SK-N-SH (cell line): ENCODE measurements around the gene BAD. TPM values are rescaled to one million over a fixed set of nuclear protein-coding genes. Genes with fewer than 3 reads are reported as not detected.

Experiments
- CTCF ChIA-PET: fragments of 300-600, 350-600 bp; formaldehyde crosslinking; extraction: SDS; loops from one replicate; lab custom pipeline; 2021; lab: Yijun Ruan, JAX
- POLR2A ChIA-PET: fragments of 350-600 bp; sonication (Branson Sonifier 250); formaldehyde crosslinking; extraction: SDS; loops from one replicate; lab custom pipeline; 2020; ENCODE audit warnings: antibody characterized with exemption, inconsistent platforms; lab: Yijun Ruan, JAX
- DNase-seq: peaks from one replicate; pipeline ENCODE4 v3.0.0; 2012
- H2AFZ ChIP-seq: fragments of 200-600 bp; sonication (generic); 2 replicates; pipeline ENCODE4 v1.8.1; 2016; ENCODE audit warnings: antibody characterized with exemption, mild to moderate bottlenecking, low read depth
- H3F3A ChIP-seq: fragments of 200-600 bp; sonication (generic); replicated peaks from 2 replicates; pipeline ENCODE3; 2016; ENCODE audit warnings: antibody characterized with exemption, mild to moderate bottlenecking; ENCODE audit not compliant: insufficient read depth
- H3K27ac ChIP-seq, 2 experiments: fragments of 200-500 bp in 1 of 2; fragments of 200-600 bp in 1 of 2; sonication (Bioruptor generic) in 1 of 2; sonication (generic), shearing (Covaris generic) in 1 of 2; 2 replicates each; pipeline versions ENCODE4 v1.5.1 to v1.6.1; 2014 to 2016; ENCODE audit warnings: low read depth in 2 of 2, inconsistent platforms in 1 of 2, low read length in 1 of 2, mild to moderate bottlenecking in 1 of 2, mixed read lengths in 1 of 2
- H3K27me3 ChIP-seq: fragments of 200-600 bp; sonication (generic), shearing (Covaris generic); 2 replicates; pipeline ENCODE4 v1.6.1; 2016; ENCODE audit warnings: mixed run types; ENCODE audit not compliant: insufficient read depth
- H3K36me3 ChIP-seq, 2 experiments: fragments of 200-500 bp in 1 of 2; fragments of 200-600 bp in 1 of 2; sonication (Bioruptor generic) in 1 of 2; sonication (generic) in 1 of 2; replicated peaks in 1 of 2; 2 replicates each; pipeline versions ENCODE3 to v1.5.1; 2014 to 2016; ENCODE audit warnings: low read length in 1 of 2, mild to moderate bottlenecking in 1 of 2; ENCODE audit not compliant: insufficient read depth in 2 of 2, control insufficient read depth in 1 of 2
- H3K4me1 ChIP-seq, 2 experiments: fragments of 200-500 bp in 1 of 2; fragments of 200-600 bp in 1 of 2; sonication (Bioruptor generic) in 1 of 2; sonication (generic), shearing (Covaris generic) in 1 of 2; 2 replicates each; pipeline versions ENCODE4 v1.5.1 to v1.6.1; 2014 to 2016; ENCODE audit warnings: low read depth in 1 of 2, low read length in 1 of 2, mixed run types in 1 of 2; ENCODE audit not compliant: insufficient read depth in 2 of 2, control insufficient read depth in 1 of 2
- H3K4me2 ChIP-seq: fragments of 200-600 bp; sonication (generic), shearing (Covaris generic); 2 replicates; pipeline ENCODE4 v1.6.1; 2017; ENCODE audit warnings: mixed run types
- H3K4me3 ChIP-seq, 2 experiments: fragments of 200-500 bp in 1 of 2; fragments of 200-600 bp in 1 of 2; sonication (Bioruptor generic) in 1 of 2; sonication (generic), shearing (Covaris generic) in 1 of 2; 2 replicates each; pipeline versions ENCODE4 v1.5.1 to v1.8.1; 2014 to 2016; ENCODE audit warnings: low read depth in 2 of 2, inconsistent platforms in 1 of 2, low read length in 1 of 2, mild to moderate bottlenecking in 1 of 2, mixed read lengths in 1 of 2, moderate library complexity in 1 of 2
- H3K79me2 ChIP-seq: fragments of 200-600 bp; sonication (generic); 2 replicates; pipeline ENCODE4 v1.8.1; 2017; ENCODE audit warnings: mild to moderate bottlenecking; ENCODE audit not compliant: insufficient read depth
- H3K9ac ChIP-seq: fragments of 200-600 bp; sonication (generic); 2 replicates; pipeline ENCODE4 v1.6.1; 2017; ENCODE audit warnings: mixed run types
- H3K9me2 ChIP-seq: fragments of 200-600 bp; sonication (generic); 2 replicates; pipeline ENCODE4 v1.6.1; 2017; ENCODE audit warnings: mixed run types
- H3K9me3 ChIP-seq: fragments of 200-600 bp; sonication (generic); 2 replicates; pipeline ENCODE4 v1.6.1; 2017; ENCODE audit warnings: mixed run types, mild to moderate bottlenecking, moderate library complexity
- H4K20me1 ChIP-seq: fragments of 200-600 bp; sonication (generic); 2 replicates; pipeline ENCODE4 v1.6.1; 2017; ENCODE audit warnings: mild to moderate bottlenecking, mixed run types; ENCODE audit not compliant: insufficient read depth
- EP300 ChIP-seq, 2 experiments: IDR thresholded peaks; 2 replicates each; pipeline versions ENCODE4 v1.4.0 to v1.6.1; 2012; ENCODE audit warnings: borderline replicate concordance in 1 of 2, low read depth in 1 of 2, low read length in 1 of 2
- FOSL2 ChIP-seq: IDR thresholded peaks from 2 replicates; pipeline ENCODE4 v1.4.0; 2012; ENCODE audit warnings: low read depth, mild to moderate bottlenecking, moderate library complexity, borderline replicate concordance
- FOXM1 ChIP-seq: IDR thresholded peaks from 2 replicates; pipeline ENCODE4 v1.4.0; 2012; ENCODE audit warnings: low read depth, mild to moderate bottlenecking
- GATA2 ChIP-seq: sonication (generic); formaldehyde crosslinking; IDR thresholded peaks from 2 replicates; pipeline ENCODE4 v1.5.0; 2020; ENCODE audit warnings: mild to moderate bottlenecking, missing genetic modification reagents
- IRF3 ChIP-seq: fragments of 150-350 bp; IDR thresholded peaks from 2 replicates; pipeline ENCODE4 v1.6.1; 2016; ENCODE audit warnings: mild to moderate bottlenecking, low read depth, low read length
- JUND ChIP-seq: IDR thresholded peaks from 2 replicates; pipeline ENCODE4 v1.4.0; 2012
- MEF2A ChIP-seq: IDR thresholded peaks from 2 replicates; pipeline ENCODE4 v1.4.0; 2012; ENCODE audit warnings: low read depth, borderline replicate concordance
- PBX3 ChIP-seq: IDR thresholded peaks from 2 replicates; pipeline ENCODE4; 2012
- RCOR1 ChIP-seq: fragments of 150-350 bp; IDR thresholded peaks from 2 replicates; pipeline ENCODE4 v1.6.1; 2017; ENCODE audit warnings: antibody characterized with exemption, low read length
- SMC3 ChIP-seq: IDR thresholded peaks from 2 replicates; pipeline ENCODE4 v1.6.1; 2012; ENCODE audit warnings: low read depth, low read length, improper control_type of control experiment
- TAF1 ChIP-seq: IDR thresholded peaks from 2 replicates; pipeline ENCODE4 v1.6.1; 2012; ENCODE audit warnings: low read depth, mild to moderate bottlenecking, low read length, moderate library complexity, borderline replicate concordance
- TEAD4 ChIP-seq: IDR thresholded peaks from 2 replicates; pipeline ENCODE4 v1.4.0; 2012; ENCODE audit warnings: mild to moderate bottlenecking, borderline replicate concordance; ENCODE audit not compliant: insufficient read depth
- YY1 ChIP-seq: IDR thresholded peaks from 2 replicates; pipeline ENCODE4 v1.4.0; 2012; ENCODE audit warnings: low read depth, mild to moderate bottlenecking
- WGBS: methylation state at CpG from one replicate; pipeline ENCODE4 v1.1.6; 2017; ENCODE audit warnings: low lambda C conversion rate; 5-methylcytosine and 5-hydroxymethylcytosine counted together
- polyA plus RNA-seq, 3 experiments: library from polyadenylated mRNA; depleted of rRNA; stranded (reverse); fragments of >200 nt; gene quantifications; 2 replicates each; pipeline ENCODE4 v1.2.3, GENCODE V29; 2012

Gene BAD
- polyA plus RNA-seq, 1 of the 3 experiments (the other 2 are of a cell fraction) = 80.9 TPM

GRCh38 chr11:64299847-64300648 is 15.6 kb upstream of the BAD start, which contains the start of gene CATSPERZ:
CATSPERZ (plus strand) TSS chr11:64300358; CDS start chr11:64300411, 53 bp downstream.
- peaks cover 12% of the 10 kb centered on the region for H3F3A ChIP-seq
- no peak for TF ChIP-seq YY1
- TF ChIP-seq MEF2A = no peak
- TF ChIP-seq TAF1 = no peak
- H3K27me3 ChIP-seq = peaks cover 5% of the 10 kb centered on the region; the same call in 1 of the 2 replicates
- H3K4me3 ChIP-seq = no peak within 1 kb of the TSS; a peak in 1 of 4 replicates
- no peaks in the 10 kb centered on the region for H4K20me1 ChIP-seq
- POLR2A ChIA-PET = interaction anchor here (5.8 kb wide), 1 partner anchor 30 kb away, joined by 54 read pairs; no protein-coding TSS in a partner anchor
- H3K4me2 ChIP-seq = no peak within 1 kb of the TSS
- no peaks in the 10 kb centered on the region for H3K9me2 ChIP-seq
- H2AFZ ChIP-seq = no peak within 1 kb of the TSS
- no peak within 1 kb of the TSS for H3K27ac ChIP-seq
- H3K9ac ChIP-seq = no peak within 1 kb of the TSS
- no peaks in the 10 kb centered on the region for H3K79me2 ChIP-seq
- CTCF ChIA-PET = interaction anchor here (0.6 to 6.7 kb wide), 20 partner anchors 13 to 411 kb away, joined by 3 to 196 read pairs (median 6); partner anchors contain the start of genes BAD, FERMT3, GPR137 and KCNK4
- no peaks in the 10 kb centered on the region for H3K9me3 ChIP-seq
- H3K36me3 ChIP-seq = no peaks in the 10 kb centered on the region
- 84% methylated on average over 41 of the region's 54 CpGs for WGBS
- peaks cover 5 to 6% of the 10 kb centered on the region in 2 experiments; a peak in 2 of 4 replicates for H3K4me1 ChIP-seq
- DNase-seq = no peak

GRCh38 chr11:64298966-64299846 is 14.7 kb upstream of the BAD start:
- CTCF ChIA-PET = interaction anchor here (1.4 kb wide), 1 partner anchor 28 kb away, joined by 6 read pairs; no protein-coding TSS in a partner anchor
- Histone ChIP-seq H3K4me2 (no peak overlapping the region), H3K79me2 (no peaks in the 10 kb centered on the region)

More at GRCh38 chr11:64298966-64299846, 14.7 kb upstream of the BAD start:
- POLR2A ChIA-PET = no interaction called here
- 74% methylated on average over 16 of the region's 60 CpGs for WGBS
- Histone ChIP-seq H4K20me1 (no peaks in the 10 kb centered on the region), H3K9me2 (no peaks in the 10 kb centered on the region), H2AFZ (no peak overlapping the region), H3K36me3 (no peaks in the 10 kb centered on the region), H3K9ac (no peak overlapping the region), H3K9me3 (no peaks in the 10 kb centered on the region), H3K4me1 (peaks cover 5 to 6% of the 10 kb centered on the region in 2 experiments; a peak in 2 of 4 replicates), H3F3A (peaks cover 7% of the 10 kb centered on the region), H3K27ac (no peak overlapping the region), H3K27me3 (peaks cover 5% of the 10 kb centered on the region; the same call in 1 of the 2 replicates), H3K4me3 (no peak overlapping the region)
- no peak for DNase-seq
- TF ChIP-seq RCOR1 (no peak), JUND (no peak), EP300 (IDR thresholded peaks at IDR 0.05; ENCODE audit: borderline replicate concordance in 1 of 2, low read depth in 1 of 2, low read length in 1 of 2) (no peak), FOSL2 (no peak), PBX3 (no peak), FOXM1 (no peak), TEAD4 (no peak), GATA2 (CRISPR knock-in tag) (no peak), SMC3 (no peak), IRF3 (no peak)
